Spleen (tissue), 11 donors: ENCODE data around the gene CACNB1. TPM values are rescaled to one million over a fixed set of nuclear protein-coding genes. Genes with fewer than 3 reads are reported as not detected.
A peak's percentile ranks its signal among the peaks of the same experiment; 100 is the strongest.

Experiments
- DNase-seq: peaks from one replicate; pipeline ENCODE4 v3.0.0-alpha.2; 2020
- H3K27ac ChIP-seq, 8 donors: fragments of 200-600 bp; sonication (generic) in 7 of 8; 1 replicate in 4 of 8; 2 replicates in 4 of 8; pipeline versions ENCODE4 v1.5.0 to v1.8.0; 2016 to 2021; ENCODE audit warnings: inconsistent platforms in 4 of 8, mild to moderate bottlenecking in 4 of 8, moderate library complexity in 1 of 8
- H3K27me3 ChIP-seq, 7 donors: fragments of 200-600 bp; sonication (generic) in 6 of 7; replicated peaks in 1 of 7; 1 replicate in 4 of 7; 2 replicates in 3 of 7; pipeline versions ENCODE4 v1.5.0 to v1.8.0; 2016 to 2021; ENCODE audit warnings: inconsistent platforms in 3 of 7, mild to moderate bottlenecking in 1 of 7
- H3K36me3 ChIP-seq, 6 donors: fragments of 200-600 bp; sonication (generic) in 5 of 6; 1 replicate in 4 of 6; 2 replicates in 2 of 6; pipeline versions ENCODE4 v1.5.0 to v1.8.0; 2016 to 2021; ENCODE audit warnings: inconsistent platforms in 2 of 6
- H3K4me1 ChIP-seq, 6 donors: fragments of 200-600 bp; sonication (generic) in 5 of 6; 1 replicate in 3 of 6; 2 replicates in 3 of 6; pipeline versions ENCODE4 v1.5.0 to v1.8.0; 2016 to 2021; ENCODE audit warnings: inconsistent platforms in 3 of 6
- H3K4me3 ChIP-seq, 8 donors: fragments of 200-600 bp; sonication (generic) in 7 of 8; 1 replicate in 4 of 8; 2 replicates in 4 of 8; pipeline versions ENCODE4 v1.5.0 to v1.8.0; 2016 to 2021; ENCODE audit warnings: inconsistent platforms in 4 of 8, mild to moderate bottlenecking in 4 of 8, moderate library complexity in 2 of 8
- H3K9me3 ChIP-seq, 8 donors: fragments of 200-600 bp; sonication (generic) in 7 of 8; 1 replicate in 4 of 8; 2 replicates in 4 of 8; pipeline versions ENCODE4 v1.5.0 to v1.8.0; 2016 to 2021; ENCODE audit warnings: inconsistent platforms in 4 of 8
- CTCF ChIP-seq, 11 experiments: fragments of 200-600 bp in 7 of 11; fragments of 450-650 bp in 4 of 11; sonication (generic) in 4 of 11; IDR thresholded peaks in 8 of 11; conservative IDR thresholded peaks in 3 of 11; 1 replicate in 7 of 11; 2 replicates in 4 of 11; pipeline versions ENCODE4 v1.4.0 to v1.8.0; 2016 to 2021; ENCODE audit warnings: antibody characterized with exemption in 11 of 11, inconsistent platforms in 4 of 11, mild to moderate bottlenecking in 1 of 11
- POLR2A ChIP-seq, 3 donors: fragments of 450-650 bp; IDR thresholded peaks; one replicate each; pipeline ENCODE4 v1.5.1; 2017; ENCODE audit warnings: antibody characterized with exemption in 3 of 3, mild to moderate bottlenecking in 1 of 3
- POLR2AphosphoS5 ChIP-seq, 3 donors: sonication (generic); formaldehyde crosslinking; IDR thresholded peaks; one replicate each; pipeline ENCODE4 v1.5.1; 2017; ENCODE audit warnings: antibody characterized with exemption in 3 of 3
- WGBS, 5 donors: extraction: QIAGEN DNeasy Blood & Tissue Kit in 3 of 5; methylation state at CpG; one replicate each; pipeline versions ENCODE4 v1.1.5 to v1.1.7; 2013 to 2018; 5-methylcytosine and 5-hydroxymethylcytosine counted together
- intact Hi-C: fragments of 100-400 bp; cut with DNase I; formaldehyde crosslinking; loops from one replicate; pipeline ENCODE4 v1.15.0; 2023; ENCODE audit warnings: low total_unique reads
- polyA plus RNA-seq, 3 donors: library from polyadenylated mRNA; stranded (reverse); fragments of 200-250 nt; gene quantifications; one replicate each; pipeline ENCODE4 v1.2.1, GENCODE V29; 2013
- total RNA-seq, 7 donors: library from RNA; depleted of rRNA in 3 of 7; stranded (reverse); fragments of >200 nt in 3 of 7; fragmentation: NEBNext Ultra II Directional in 4 of 7; extraction: Animal tissue kit (Norgen Biotek cat#: 25700) in 4 of 7; gene quantifications; one replicate each; pipeline versions ENCODE4 v1.1.0 to v1.2.1, GENCODE V29; 2016 to 2021
- donor health status: healthy with polysubstance abuse.
- donor health status: DM: no; HTN: no; CAD: no; lungs with moderate emphysema.
- donor health status: DM: no; HTN: no; CAD: no.
- donor health status: Bipolar disorder and iron deficiency.
- donor health status: healthy.
- donor health status: DM: no; HTN: no; CAD: no.
- donor health status: DM: yes; HTN: yes; CAD: no.

Gene CACNB1
- total and polyA plus RNA-seq, 10 donors = 2.0 to 11.9 (median 6.7) TPM

GRCh38 chr17:39231591-39232551, 34.4 kb upstream of the CACNB1 start:
- H3K36me3 ChIP-seq = no peaks in the 10 kb centered on the region
- TF ChIP-seq CTCF (IDR thresholded peaks at IDR 0.05 in 8 of 11, conservative IDR thresholded peaks at IDR 0.05 in 3 of 11) = peak; percentile 21 to 84 (median 68)
- no peak for TF ChIP-seq POLR2A (IDR thresholded peaks at IDR 0.05)
- TF ChIP-seq POLR2AphosphoS5 (IDR thresholded peaks at IDR 0.05) = peak in 1 of 3 donors; percentile 30
- H3K4me1 ChIP-seq = peaks cover 0 to 15% (median 10%) of the 10 kb centered on the region in 6 donors
- peak; percentile 87 for DNase-seq
- H3K27me3 ChIP-seq = peaks cover 0 to 73% (median 46%) of the 10 kb centered on the region in 7 donors
- H3K4me3 ChIP-seq = peak overlapping the region in 1 of 8 donors; percentile 40
- no peak overlapping the region for H3K27ac ChIP-seq
- intact Hi-C loops = no loop called here
- H3K9me3 ChIP-seq = no peaks in the 10 kb centered on the region
- WGBS, 5 donors = 15 to 24% (median 19%) methylated on average over 17 to 22 of the region's 22 CpGs

- H3K4me3 ChIP-seq = no peak overlapping the region
- no peak for DNase-seq
- WGBS, 5 donors = 55 to 89% (median 65%) methylated on average over 6 to 10 of the region's 10 CpGs
- intact Hi-C loops = no loop called here
- no peaks in the 10 kb centered on the region for H3K36me3 ChIP-seq
- TF ChIP-seq POLR2AphosphoS5 (IDR thresholded peaks at IDR 0.05) (no peak), CTCF (IDR thresholded peaks at IDR 0.05 in 8 of 11, conservative IDR thresholded peaks at IDR 0.05 in 3 of 11) (no peak), POLR2A (IDR thresholded peaks at IDR 0.05) (no peak)
- peaks cover 3 to 21% (median 15%) of the 10 kb centered on the region in 6 donors for H3K4me1 ChIP-seq
- peaks cover 4 to 81% (median 51%) of the 10 kb centered on the region in 7 donors for H3K27me3 ChIP-seq
- no peaks in the 10 kb centered on the region for H3K9me3 ChIP-seq
- no peak overlapping the region for H3K27ac ChIP-seq
Measured at GRCh38 chr17:39231091-39231561, 33.7 kb upstream of the CACNB1 start.

GRCh38 chr17:39230361-39230760, 32.9 kb upstream of the CACNB1 start:
- WGBS, 5 donors = 41 to 88% (median 82%) methylated on average over 1 of the region's 1 CpG
- no peak for TF ChIP-seq POLR2A (IDR thresholded peaks at IDR 0.05)
- no peak for TF ChIP-seq POLR2AphosphoS5 (IDR thresholded peaks at IDR 0.05)
- TF ChIP-seq CTCF (IDR thresholded peaks at IDR 0.05 in 8 of 11, conservative IDR thresholded peaks at IDR 0.05 in 3 of 11) = no peak
- Histone ChIP-seq H3K27me3 (peaks cover 6 to 84% (median 59%) of the 10 kb centered on the region in 7 donors), H3K9me3 (no peaks in the 10 kb centered on the region), H3K4me3 (no peak overlapping the region), H3K4me1 (peaks cover 10 to 28% (median 23%) of the 10 kb centered on the region in 6 donors), H3K27ac (no peak overlapping the region), H3K36me3 (no peaks in the 10 kb centered on the region)
- DNase-seq = no peak
- intact Hi-C loops = no loop called here
